Measurements from ENCODE around the gene PHPT1. TPM values are rescaled to one million over a fixed set of nuclear protein-coding genes. Genes with fewer than 3 reads are reported as not detected.
A peak's percentile ranks its signal among the peaks of the same experiment; 100 is the strongest.

Gene PHPT1
- total and polyA plus RNA-seq, 2 of the 13 experiments (the other 11 are each of a cell fraction or from before 2014, with no cell fraction given) = 189 to 192 TPM

DNA sequence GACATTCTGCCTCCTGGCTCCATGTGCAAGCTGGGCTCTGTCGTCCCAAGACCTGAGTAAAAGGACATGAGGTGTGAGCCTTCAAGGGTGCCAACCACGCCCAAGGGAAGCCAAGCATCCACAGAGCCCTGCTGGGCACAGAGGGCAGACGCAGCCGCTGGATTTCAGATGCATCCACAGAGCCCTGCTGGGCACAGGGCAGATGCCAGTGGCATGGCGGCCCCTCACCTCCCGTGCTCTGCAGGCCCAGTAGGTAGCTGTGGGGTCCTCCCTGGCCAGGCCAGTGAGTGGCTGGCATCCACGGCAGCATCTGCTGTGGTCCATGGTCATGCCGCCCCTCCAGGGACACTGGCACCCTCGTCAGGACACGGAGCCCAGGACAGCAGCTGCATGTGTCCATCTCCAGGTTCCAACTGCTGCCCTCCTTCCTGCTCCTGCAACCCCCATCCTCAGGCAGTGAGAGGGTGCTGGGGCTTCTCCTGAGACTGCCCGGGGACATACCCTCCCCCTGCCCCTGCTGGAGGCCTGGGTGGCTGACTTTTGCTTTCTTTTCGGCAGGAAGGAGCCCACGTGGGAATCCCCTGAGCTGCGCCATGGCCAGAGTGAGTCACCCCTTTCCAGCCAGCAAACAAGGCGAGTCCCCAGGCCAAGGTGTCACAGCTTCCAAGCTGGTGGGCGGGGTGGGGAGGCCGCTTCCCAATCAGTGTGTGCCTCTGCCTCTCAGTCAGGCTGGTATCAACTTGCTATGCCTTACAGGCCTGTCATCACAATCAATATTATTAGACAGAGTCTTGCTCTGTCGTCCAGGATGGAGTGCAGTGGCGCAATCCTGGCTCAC lies 33.1 kb downstream of the PHPT1 start (continued):
- TF ChIP-seq, protein P1, sequence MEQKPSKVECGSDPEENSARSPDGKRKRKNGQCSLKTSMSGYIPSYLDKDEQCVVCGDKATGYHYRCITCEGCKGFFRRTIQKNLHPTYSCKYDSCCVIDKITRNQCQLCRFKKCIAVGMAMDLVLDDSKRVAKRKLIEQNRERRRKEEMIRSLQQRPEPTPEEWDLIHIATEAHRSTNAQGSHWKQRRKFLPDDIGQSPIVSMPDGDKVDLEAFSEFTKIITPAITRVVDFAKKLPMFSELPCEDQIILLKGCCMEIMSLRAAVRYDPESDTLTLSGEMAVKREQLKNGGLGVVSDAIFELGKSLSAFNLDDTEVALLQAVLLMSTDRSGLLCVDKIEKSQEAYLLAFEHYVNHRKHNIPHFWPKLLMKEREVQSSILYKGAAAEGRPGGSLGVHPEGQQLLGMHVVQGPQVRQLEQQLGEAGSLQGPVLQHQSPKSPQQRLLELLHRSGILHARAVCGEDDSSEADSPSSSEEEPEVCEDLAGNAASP (CRISPR knock-in tag; IDR thresholded peaks at IDR 0.05; ENCODE audit: borderline replicate concordance) = peak; percentile 56; the same call in 1 of the 2 replicates
- TF ChIP-seq ZBTB21 (CRISPR knock-in tag; IDR thresholded peaks at IDR 0.05) (no peak), ZNF432 (CRISPR knock-in tag; IDR thresholded peaks at IDR 0.05; ENCODE audit: borderline replicate concordance) (no peak), POLR2A (IDR thresholded peaks at IDR 0.05; ENCODE audit: insufficient read depth in 1 of 2, low read depth in 2 of 2, low read length in 2 of 2) (peak in 1 of 2 experiments; percentile 24; a peak in 1 of 4 replicates), TBP (CRISPR knock-in tag; IDR thresholded peaks at IDR 0.05) (no peak), ZSCAN25 (CRISPR knock-in tag; IDR thresholded peaks at IDR 0.05) (peak; percentile 70), TOPORS (CRISPR knock-in tag; IDR thresholded peaks at IDR 0.05) (0 out of 2 replicates have a peak, but pooled peaks have one; percentile 48), ZNF3 (CRISPR knock-in tag; IDR thresholded peaks at IDR 0.05) (no peak), BRCA1 (CRISPR knock-in tag; IDR thresholded peaks at IDR 0.05) (no peak), ADNP (CRISPR knock-in tag; IDR thresholded peaks at IDR 0.05) (no peak), ZNF138 (CRISPR knock-in tag; IDR thresholded peaks at IDR 0.05; ENCODE audit: low read depth) (no peak), SNAI1 (CRISPR knock-in tag; IDR thresholded peaks at IDR 0.05; ENCODE audit: borderline replicate concordance) (no peak), ZNF34 (CRISPR knock-in tag; IDR thresholded peaks at IDR 0.05; ENCODE audit: borderline replicate concordance) (0 out of 2 replicates have a peak, but pooled peaks have one; percentile 64), ZNF484 (CRISPR knock-in tag; IDR thresholded peaks at IDR 0.05; ENCODE audit: borderline replicate concordance, low read depth) (no peak), HNRNPH1 (optimal IDR thresholded peaks at IDR 0.05; ENCODE audit: low read depth, low read length) (no peak), PPARG (CRISPR knock-in tag; conservative IDR thresholded peaks at IDR 0.05) (peak; percentile 57), GZF1 (CRISPR knock-in tag; IDR thresholded peaks at IDR 0.05) (no peak)
- TF ChIP-seq, protein P2, sequence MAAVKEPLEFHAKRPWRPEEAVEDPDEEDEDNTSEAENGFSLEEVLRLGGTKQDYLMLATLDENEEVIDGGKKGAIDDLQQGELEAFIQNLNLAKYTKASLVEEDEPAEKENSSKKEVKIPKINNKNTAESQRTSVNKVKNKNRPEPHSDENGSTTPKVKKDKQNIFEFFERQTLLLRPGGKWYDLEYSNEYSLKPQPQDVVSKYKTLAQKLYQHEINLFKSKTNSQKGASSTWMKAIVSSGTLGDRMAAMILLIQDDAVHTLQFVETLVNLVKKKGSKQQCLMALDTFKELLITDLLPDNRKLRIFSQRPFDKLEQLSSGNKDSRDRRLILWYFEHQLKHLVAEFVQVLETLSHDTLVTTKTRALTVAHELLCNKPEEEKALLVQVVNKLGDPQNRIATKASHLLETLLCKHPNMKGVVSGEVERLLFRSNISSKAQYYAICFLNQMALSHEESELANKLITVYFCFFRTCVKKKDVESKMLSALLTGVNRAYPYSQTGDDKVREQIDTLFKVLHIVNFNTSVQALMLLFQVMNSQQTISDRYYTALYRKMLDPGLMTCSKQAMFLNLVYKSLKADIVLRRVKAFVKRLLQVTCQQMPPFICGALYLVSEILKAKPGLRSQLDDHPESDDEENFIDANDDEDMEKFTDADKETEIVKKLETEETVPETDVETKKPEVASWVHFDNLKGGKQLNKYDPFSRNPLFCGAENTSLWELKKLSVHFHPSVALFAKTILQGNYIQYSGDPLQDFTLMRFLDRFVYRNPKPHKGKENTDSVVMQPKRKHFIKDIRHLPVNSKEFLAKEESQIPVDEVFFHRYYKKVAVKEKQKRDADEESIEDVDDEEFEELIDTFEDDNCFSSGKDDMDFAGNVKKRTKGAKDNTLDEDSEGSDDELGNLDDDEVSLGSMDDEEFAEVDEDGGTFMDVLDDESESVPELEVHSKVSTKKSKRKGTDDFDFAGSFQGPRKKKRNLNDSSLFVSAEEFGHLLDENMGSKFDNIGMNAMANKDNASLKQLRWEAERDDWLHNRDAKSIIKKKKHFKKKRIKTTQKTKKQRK (IDR thresholded peaks at IDR 0.05; ENCODE audit: low read length) = no peak
- TF ChIP-seq, protein P3, sequence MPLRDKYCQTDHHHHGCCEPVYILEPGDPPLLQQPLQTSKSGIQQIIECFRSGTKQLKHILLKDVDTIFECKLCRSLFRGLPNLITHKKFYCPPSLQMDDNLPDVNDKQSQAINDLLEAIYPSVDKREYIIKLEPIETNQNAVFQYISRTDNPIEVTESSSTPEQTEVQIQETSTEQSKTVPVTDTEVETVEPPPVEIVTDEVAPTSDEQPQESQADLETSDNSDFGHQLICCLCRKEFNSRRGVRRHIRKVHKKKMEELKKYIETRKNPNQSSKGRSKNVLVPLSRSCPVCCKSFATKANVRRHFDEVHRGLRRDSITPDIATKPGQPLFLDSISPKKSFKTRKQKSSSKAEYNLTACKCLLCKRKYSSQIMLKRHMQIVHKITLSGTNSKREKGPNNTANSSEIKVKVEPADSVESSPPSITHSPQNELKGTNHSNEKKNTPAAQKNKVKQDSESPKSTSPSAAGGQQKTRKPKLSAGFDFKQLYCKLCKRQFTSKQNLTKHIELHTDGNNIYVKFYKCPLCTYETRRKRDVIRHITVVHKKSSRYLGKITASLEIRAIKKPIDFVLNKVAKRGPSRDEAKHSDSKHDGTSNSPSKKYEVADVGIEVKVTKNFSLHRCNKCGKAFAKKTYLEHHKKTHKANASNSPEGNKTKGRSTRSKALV (CRISPR knock-in tag; IDR thresholded peaks at IDR 0.05) = peak; percentile 57; the same call in 1 of the 2 replicates
- TF ChIP-seq, protein P4, sequence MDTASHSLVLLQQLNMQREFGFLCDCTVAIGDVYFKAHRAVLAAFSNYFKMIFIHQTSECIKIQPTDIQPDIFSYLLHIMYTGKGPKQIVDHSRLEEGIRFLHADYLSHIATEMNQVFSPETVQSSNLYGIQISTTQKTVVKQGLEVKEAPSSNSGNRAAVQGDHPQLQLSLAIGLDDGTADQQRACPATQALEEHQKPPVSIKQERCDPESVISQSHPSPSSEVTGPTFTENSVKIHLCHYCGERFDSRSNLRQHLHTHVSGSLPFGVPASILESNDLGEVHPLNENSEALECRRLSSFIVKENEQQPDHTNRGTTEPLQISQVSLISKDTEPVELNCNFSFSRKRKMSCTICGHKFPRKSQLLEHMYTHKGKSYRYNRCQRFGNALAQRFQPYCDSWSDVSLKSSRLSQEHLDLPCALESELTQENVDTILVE (CRISPR knock-in tag; IDR thresholded peaks at IDR 0.05) = peak; percentile 75

Data from HepG2 (cell line).